Stimulated activated CD4-positive, alpha-beta T cell treated with anti-CD3 and anti-CD28 coated beads, Interleukin-1b, Interleukin-23, amount 100 ng/mL, for 1 hour (primary cell): Measurements from ENCODE around the gene CRLF3.
"Not testable (repeated sequence)": the region's sequence is repeated elsewhere in the genome, so short reads cannot be mapped to it uniquely, and the experiment has no call there.

Experiments
- DNase-seq, 2 donors: peaks; one replicate each; pipeline ENCODE4 v3.0.0-alpha.2; 2020; ENCODE audit warnings: low read depth in 2 of 2

Gene CRLF3

DNA sequence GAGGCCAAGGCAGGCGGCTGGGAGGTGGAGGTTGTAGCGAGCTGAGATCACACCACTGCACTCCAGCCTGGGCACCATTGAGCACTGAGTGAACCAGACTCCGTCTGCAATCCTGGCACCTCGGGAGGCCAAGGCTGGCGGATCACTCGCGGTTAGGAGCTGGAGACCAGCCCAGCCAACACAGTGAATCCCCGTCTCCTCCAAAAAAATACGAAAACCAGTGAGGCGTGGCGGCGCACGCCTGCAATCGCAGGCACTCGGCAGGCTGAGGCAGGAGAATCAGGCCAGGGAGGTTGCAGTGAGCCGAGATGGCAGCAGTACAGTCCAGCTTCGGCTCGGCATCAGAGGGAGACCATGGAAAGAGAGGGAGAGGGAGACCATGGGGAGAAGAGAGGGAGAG, 88.1 kb downstream of the CRLF3 start:
- DNase-seq: not testable (repeated sequence)

DNA sequence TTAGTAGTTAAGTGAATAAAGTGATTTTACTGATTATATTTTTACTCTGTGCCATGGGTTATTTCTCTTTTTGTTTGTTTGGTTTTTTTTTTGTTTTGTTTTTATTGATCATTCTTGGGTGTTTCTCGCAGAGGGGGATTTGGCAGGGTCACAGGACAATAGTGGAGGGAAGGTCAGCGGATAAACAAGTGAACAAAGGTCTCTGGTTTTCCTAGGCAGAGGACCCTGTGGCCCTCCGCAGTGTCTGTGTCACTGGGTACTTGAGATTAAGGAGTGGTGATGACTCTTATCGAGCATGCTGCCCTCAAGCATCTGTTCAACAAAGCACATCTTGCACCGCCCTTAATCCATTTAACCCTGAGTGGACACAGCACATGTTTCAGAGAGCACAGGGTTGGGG, 88.8 kb downstream of the CRLF3 start:
- DNase-seq: not testable (repeated sequence)

DNA sequence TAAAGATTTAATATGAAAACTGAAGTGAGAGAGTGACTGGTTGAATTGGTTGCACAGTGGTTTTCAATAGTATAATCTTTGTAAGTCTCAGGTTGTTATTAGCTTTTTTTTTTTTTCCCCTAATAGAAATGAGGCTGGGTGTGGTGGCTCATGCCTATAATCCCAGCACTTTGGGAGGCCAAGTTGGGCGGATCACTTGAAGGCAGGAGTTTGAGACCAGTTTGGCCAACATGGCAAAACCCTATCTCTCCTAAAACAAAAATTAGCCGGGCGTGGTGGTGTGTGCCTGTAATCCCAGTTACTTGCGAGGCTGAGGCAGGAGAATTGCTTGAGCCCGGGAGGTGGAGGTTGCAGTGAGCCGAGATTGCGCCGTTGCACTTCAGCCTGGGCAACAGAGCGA, 89.3 kb downstream of the CRLF3 start:
- not testable (repeated sequence) for DNase-seq

DNA sequence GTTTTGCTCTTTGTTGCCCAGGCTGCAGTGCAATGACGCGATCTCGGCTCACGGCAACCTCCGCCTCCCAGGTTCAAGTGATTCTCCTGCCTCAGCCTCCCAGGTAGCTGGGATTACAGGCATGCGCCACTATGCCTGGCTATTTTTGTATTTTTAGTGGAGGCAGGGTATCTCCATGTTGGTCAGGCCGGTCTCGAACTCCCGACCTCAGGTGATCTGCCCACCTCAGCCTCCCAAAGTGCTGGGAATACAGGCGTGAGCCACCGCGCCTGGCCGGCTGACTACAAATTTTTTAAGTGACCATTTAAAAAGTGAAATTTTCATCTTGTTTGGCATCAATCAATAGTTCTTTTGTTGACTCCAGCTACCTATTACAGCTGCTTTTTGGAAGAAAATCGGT, 90.3 kb downstream of the CRLF3 start:
- not testable (repeated sequence) for DNase-seq
